Fibroblast of peridontal ligament (primary cell): ENCODE measurements around the gene GNGT2.
A peak's percentile ranks its signal among the peaks of the same experiment; 100 is the strongest.

Source experiments
- DNase-seq: peaks from one replicate; pipeline ENCODE4 v3.0.0-alpha.2; 2010; ENCODE audit errors: extremely low read depth

The GNGT2 gene

DNA sequence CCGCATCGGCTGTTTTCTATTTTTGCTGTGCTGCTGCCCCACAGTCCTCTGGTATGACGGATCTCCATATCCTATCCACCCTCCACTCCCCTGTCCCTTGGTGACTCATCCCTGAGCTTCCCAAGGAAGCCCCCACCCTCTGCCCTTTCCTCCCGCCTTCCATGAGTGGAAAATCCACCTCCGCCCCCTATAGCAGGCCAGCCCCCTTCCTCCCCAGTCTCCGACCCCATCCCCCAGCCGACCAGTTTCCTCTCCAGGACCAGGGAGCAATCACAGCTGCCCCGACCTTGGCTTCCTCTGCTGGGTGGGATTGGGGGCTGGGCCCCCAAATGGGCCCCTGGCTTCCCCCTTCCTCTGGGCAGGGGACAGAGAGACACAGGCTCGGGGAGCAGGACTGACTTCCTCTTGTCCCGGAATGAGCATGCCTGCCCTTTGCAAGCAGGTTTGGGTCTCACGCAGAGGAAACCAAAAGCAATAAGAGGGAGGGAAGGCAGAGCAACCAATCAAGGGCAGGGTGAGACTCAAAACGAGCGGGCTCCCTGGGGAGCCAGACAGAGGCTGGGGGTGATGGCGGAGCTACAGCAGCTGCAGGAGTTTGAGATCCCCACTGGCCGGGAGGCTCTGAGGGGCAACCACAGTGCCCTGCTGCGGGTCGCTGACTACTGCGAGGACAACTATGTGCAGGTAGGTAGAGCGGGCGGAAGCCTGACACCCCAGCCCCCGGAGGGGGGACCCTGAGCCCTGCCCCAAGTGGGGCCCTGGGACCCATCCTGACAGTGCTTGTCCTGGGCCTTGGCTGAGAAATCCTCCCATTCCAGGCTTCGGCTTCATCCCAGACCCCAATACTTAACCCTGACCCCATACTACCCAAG lies at the start of gene GNGT2, which contains the start of gene ABI3:
TSS of gene GNGT2 (minus strand) at position 417 of the 872 bp plus-strand sequence. CDS start 3,152 bp downstream, outside the sequence.
TSS of gene ABI3 (plus strand) at position 550 of the 872 bp plus-strand sequence. CDS start at position 568, 18 bp downstream.
- DNase-seq = peak; percentile 30

DNA sequence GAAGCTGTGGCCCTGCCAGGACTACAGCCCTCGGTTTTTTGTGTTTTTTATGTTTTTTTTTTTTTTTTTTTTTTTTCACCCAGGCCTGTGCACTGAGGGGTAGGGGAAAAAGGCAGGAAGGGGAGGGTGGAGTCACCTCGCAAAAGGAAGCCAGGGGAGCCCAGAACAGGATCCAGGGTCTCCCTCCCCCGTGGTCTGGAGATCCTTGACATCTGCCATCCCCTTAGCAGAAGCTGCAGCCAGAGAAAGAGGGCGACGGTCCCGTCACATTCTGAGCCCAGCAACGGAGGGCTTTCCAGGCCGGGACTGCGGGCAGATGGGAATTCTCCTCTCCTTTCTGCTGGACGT lies 49.3 kb upstream of the GNGT2 start:
- no peak for DNase-seq

- no peak for DNase-seq
Observed at GRCh38 chr17:49258394-49258793, 48.0 kb upstream of the GNGT2 start.

GRCh38 chr17:49255125-49255524 lies 44.8 kb upstream of the GNGT2 start:
- no peak for DNase-seq

DNA sequence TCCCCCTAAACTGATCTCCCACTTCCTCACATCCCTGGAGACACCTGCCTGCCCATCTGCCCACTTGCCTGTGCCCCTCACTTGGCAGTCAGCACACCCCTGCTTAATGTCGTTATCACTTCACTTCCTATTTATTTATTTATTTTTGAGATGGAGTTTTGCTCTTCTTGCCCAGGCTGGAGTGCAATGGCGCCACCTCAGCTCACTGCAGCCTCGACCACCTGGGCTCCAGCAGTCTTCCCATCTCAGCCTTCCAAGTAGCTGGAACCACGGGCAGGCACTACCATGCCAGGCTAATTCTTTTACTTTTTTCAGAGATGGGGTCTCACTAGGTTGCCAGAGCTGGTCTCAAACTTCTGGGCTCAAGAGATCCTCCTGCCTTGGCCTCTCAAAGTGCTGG lies 43.7 kb upstream of the GNGT2 start:
- DNase-seq = no peak

DNA sequence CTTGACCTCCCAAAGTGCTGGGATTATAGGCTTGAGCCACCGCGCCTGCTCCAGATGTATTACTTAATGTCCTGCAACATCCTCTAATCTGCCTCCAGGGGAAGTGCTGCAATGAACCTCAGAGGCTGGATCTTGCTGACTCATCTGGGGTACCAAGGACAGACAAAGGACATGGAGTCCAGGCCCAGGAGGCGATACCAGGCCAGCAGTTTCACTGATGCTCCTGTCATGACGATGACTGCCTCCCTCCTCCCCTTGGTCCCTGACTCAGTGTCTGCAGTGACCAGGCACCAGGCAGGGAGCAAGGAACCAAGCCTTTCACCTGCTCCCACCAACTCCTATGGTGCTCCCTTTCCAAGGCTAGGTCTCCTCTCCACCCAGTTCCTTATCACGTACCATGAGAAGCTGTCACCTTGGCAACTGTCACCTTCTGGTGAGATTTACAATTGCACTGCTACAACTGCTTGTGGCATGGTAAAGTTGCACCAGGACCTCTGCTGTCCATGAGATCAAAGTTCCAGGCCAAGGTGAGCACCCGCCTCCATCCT lies 41.8 kb upstream of the GNGT2 start:
- DNase-seq = no peak

GRCh38 chr17:49249890-49250522 lies 39.6 kb upstream of the GNGT2 start:
- DNase-seq = no peak

GRCh38 chr17:49249292-49249794 lies 39.0 kb upstream of the GNGT2 start:
- DNase-seq = peak; percentile 32

GRCh38 chr17:49247944-49248343 lies 37.6 kb upstream of the GNGT2 start:
- no peak for DNase-seq

DNA sequence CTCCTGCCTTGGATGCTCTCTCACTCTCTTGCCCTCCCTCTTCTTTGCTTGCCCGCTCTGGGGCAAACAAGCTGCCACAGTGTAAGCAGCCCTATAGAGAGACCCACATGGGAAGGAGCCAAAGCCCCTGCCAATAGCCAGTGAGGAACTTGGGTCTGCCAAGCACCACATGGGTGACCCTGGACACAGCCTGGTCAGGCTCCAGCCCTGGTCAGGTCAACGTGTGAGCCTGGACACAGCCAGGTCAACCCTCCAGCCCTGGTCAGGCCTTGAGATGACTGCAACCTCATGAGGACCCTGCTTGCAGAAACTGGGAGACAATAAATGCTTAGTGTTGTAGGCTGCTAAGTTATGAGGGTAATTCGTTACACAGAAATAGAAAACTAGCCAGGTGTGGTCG lies 34.5 kb upstream of the GNGT2 start:
- no peak for DNase-seq

GRCh38 chr17:49242813-49243212 lies 32.4 kb upstream of the GNGT2 start:
- no peak for DNase-seq

DNA sequence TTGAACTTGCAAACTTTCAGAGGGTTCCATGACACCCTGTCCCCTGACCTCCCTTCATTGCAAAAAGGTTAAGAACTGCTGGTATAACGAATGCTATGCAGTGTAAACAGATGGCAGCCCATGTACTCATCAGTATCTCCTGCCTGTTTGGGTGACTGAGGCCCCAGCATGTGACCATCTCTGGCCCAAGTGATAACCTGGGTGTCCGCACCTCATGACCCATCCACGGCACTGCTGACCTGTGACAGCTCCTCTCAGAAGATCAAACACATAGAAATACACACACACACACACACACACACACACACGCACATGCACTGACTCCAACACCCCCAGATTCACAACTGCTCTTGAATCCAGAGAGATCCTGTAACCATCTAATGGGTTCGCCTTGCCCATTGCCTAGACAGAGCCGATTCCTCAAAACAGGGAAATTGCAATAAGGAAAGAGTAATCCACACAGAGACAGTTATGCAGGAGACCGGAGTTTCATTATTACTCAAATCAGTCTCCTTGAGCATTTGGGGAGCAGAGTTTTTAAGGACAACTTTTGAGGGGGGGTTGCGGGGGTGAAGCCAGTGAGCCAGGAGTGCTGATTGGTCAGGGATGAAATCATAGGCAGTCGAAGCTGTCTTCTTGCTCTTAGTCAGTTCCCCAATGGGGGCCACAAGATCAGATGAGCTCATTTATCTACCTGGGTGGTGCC lies 31.5 kb upstream of the GNGT2 start:
- no peak for DNase-seq

GRCh38 chr17:49241040-49241439 lies 30.7 kb upstream of the GNGT2 start:
- no peak for DNase-seq

DNA sequence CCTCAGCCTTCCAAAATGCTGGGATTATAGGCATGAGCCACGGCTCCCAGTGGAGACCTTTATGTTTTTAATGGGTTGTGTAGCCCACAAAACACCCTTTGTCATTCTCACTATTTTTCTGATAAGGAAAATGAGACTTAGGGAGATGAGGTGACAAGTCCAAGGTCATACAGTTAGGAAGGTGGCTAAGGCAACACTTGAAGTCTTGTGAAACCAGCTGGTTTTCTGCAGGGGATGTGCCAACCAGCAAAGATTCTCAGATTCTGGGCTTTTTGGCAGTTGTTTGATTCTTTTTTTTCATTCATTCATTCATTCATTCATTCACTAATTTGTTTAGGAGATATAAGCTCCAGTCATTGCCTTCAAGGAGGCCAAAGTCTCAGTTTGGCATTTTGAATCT lies 30.2 kb upstream of the GNGT2 start:
- no peak for DNase-seq

- DNase-seq = no peak
Observed at GRCh38 chr17:49239963-49240362, 29.6 kb upstream of the GNGT2 start.

DNA sequence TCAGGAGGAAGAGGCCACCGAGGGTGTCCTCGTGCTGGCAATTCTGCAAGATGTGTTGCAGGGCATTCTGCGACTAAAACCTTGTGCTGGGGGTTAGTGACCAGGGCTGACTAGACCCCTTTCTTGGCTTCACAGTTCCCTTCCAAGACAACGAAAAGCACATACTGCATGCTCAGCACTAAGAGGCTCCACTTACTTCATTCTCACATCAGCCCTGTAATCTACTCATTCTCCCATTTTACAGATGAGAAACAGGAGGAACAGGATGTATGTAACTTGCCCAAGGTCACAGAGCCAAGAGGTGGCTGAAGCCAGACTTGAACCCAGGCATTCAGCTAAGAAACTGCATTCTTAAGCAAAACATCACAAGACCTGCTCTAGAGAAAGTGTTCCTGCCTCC lies 25.5 kb upstream of the GNGT2 start:
- DNase-seq = no peak

DNA sequence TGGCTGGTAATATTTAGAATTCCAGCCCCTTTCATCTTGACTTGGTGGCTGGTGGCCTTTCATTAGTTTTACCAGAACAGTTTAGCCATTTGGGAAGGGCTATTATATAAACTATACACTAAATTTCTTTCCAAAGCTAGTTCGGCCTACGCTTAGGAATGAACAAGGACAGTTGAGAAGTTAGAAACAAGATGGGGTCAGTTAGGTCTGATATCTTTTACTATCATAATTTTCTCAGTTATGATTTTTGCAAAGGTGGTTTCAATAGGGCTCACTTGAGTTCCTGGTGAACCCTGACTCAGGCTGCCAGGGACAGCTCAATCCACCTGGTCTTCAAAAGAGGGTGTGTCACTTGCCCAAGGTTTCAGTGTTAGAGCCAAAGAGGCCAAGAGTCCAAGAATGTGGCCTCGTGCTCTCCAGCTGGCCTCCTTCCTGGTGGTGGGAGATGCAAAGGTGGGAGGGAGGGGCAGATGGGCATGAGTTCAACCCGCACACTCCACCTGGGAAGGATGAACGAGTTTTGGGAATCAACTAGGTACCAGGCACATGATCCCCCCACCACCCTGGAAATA lies 24.2 kb upstream of the GNGT2 start:
- no peak for DNase-seq

GRCh38 chr17:49231563-49231894 lies 21.2 kb upstream of the GNGT2 start:
- no peak for DNase-seq

- peak; percentile 67 for DNase-seq
Observed at GRCh38 chr17:49230636-49231562, 20.5 kb upstream of the GNGT2 start, which contains the start of gene PHOSPHO1. Gene PHOSPHO1, minus strand, starts transcription at chr17:49230787. Its CDS starts 4,096 bp downstream, at chr17:49226691.

- DNase-seq = no peak
Observed at GRCh38 chr17:49229805-49230600, 19.6 kb upstream of the GNGT2 start.
